Germinal center (tissue), 1 donor: ENCODE data around the gene SIRPA.

Experiments used
- DNase-seq: peaks from one replicate; pipeline ENCODE4 v3.0.0; 2012; ENCODE audit warnings: mixed read lengths, low spot score

SIRPA gene

GRCh38 chr20:1950836-1951235, 55.6 kb downstream of the SIRPA start:
- no peak for DNase-seq

GRCh38 chr20:1951436-1952115, 56.4 kb downstream of the SIRPA start:
- DNase-seq: no peak

- peak; percentile 41 for DNase-seq
Observed at GRCh38 chr20:1952737-1953530, 57.7 kb downstream of the SIRPA start.

- peak; percentile 54 for DNase-seq
Observed at GRCh38 chr20:1953621-1954020, 58.4 kb downstream of the SIRPA start.

GRCh38 chr20:1955217-1955616, 60.0 kb downstream of the SIRPA start:
- DNase-seq: no peak

GRCh38 chr20:1958426-1958825, 63.2 kb downstream of the SIRPA start:
- DNase-seq: no peak

- DNase-seq: no peak
Observed at GRCh38 chr20:1959156-1959555, 63.9 kb downstream of the SIRPA start.

- no peak for DNase-seq
Observed at GRCh38 chr20:1961374-1961773, 66.2 kb downstream of the SIRPA start.

- DNase-seq: no peak
Observed at GRCh38 chr20:1964061-1964460, 68.9 kb downstream of the SIRPA start.

- no peak for DNase-seq
Observed at GRCh38 chr20:1964659-1965405, 69.6 kb downstream of the SIRPA start.

- peak; percentile 85 for DNase-seq
Observed at GRCh38 chr20:1965520-1966351, 70.5 kb downstream of the SIRPA start.

- no peak for DNase-seq
Observed at GRCh38 chr20:1968964-1969363, 73.8 kb downstream of the SIRPA start.

- DNase-seq: no peak
Observed at GRCh38 chr20:1971893-1972586, 76.8 kb downstream of the SIRPA start.

GRCh38 chr20:1973601-1974440, 78.6 kb downstream of the SIRPA start:
- no peak for DNase-seq

GRCh38 chr20:1975291-1975690, 80.1 kb downstream of the SIRPA start:
- no peak for DNase-seq

- no peak for DNase-seq
Observed at GRCh38 chr20:1979106-1979778, 84.0 kb downstream of the SIRPA start.

- no peak for DNase-seq
Observed at GRCh38 chr20:1982686-1983085, 87.5 kb downstream of the SIRPA start.

- DNase-seq: no peak
Observed at GRCh38 chr20:1983301-1983700, 88.1 kb downstream of the SIRPA start.

GRCh38 chr20:1987826-1988225, 92.6 kb downstream of the SIRPA start:
- DNase-seq: no peak
